ENCODE data around the gene PSTPIP1. TPM values are rescaled to one million over a fixed set of nuclear protein-coding genes. Genes with fewer than 3 reads are reported as not detected.

The PSTPIP1 gene
- total RNA-seq, 1 experiment from 2014 or later = 1.5 TPM

DNA sequence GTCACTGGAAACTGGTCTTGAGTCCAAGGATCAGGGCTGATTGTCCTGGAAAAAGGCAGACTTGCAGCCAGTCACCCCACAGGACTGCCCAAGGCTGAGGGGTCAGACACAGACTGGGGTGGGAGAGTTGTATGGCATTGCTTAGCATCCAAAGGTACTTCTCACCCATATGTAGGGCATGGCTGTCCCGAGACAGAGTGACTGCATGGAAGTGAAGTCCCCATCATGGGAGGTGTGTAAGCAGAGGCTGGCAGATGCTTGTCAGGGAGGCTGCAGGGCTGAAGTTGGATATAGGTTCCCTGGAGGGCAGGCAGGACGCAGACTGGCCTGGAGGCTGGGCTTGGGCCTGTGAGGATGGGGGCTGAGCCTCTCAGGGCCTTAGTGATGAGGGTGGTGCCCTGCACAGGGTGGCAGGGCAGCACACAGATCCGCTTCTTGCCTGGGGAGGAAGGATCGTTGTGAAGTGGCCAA is 31.1 kb downstream of the PSTPIP1 start:
- TF ChIP-seq ZNF219 (CRISPR knock-in tag; IDR thresholded peaks at IDR 0.05; ENCODE audit: borderline replicate concordance) = no peak
- no peak for TF ChIP-seq CBFB (CRISPR knock-in tag; IDR thresholded peaks at IDR 0.05; ENCODE audit: low read depth)
- TF ChIP-seq SOX15 (CRISPR knock-in tag; IDR thresholded peaks at IDR 0.05) = no peak
- TF ChIP-seq, protein P1, sequence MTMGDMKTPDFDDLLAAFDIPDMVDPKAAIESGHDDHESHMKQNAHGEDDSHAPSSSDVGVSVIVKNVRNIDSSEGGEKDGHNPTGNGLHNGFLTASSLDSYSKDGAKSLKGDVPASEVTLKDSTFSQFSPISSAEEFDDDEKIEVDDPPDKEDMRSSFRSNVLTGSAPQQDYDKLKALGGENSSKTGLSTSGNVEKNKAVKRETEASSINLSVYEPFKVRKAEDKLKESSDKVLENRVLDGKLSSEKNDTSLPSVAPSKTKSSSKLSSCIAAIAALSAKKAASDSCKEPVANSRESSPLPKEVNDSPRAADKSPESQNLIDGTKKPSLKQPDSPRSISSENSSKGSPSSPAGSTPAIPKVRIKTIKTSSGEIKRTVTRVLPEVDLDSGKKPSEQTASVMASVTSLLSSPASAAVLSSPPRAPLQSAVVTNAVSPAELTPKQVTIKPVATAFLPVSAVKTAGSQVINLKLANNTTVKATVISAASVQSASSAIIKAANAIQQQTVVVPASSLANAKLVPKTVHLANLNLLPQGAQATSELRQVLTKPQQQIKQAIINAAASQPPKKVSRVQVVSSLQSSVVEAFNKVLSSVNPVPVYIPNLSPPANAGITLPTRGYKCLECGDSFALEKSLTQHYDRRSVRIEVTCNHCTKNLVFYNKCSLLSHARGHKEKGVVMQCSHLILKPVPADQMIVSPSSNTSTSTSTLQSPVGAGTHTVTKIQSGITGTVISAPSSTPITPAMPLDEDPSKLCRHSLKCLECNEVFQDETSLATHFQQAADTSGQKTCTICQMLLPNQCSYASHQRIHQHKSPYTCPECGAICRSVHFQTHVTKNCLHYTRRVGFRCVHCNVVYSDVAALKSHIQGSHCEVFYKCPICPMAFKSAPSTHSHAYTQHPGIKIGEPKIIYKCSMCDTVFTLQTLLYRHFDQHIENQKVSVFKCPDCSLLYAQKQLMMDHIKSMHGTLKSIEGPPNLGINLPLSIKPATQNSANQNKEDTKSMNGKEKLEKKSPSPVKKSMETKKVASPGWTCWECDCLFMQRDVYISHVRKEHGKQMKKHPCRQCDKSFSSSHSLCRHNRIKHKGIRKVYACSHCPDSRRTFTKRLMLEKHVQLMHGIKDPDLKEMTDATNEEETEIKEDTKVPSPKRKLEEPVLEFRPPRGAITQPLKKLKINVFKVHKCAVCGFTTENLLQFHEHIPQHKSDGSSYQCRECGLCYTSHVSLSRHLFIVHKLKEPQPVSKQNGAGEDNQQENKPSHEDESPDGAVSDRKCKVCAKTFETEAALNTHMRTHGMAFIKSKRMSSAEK (CRISPR knock-in tag; IDR thresholded peaks at IDR 0.05; ENCODE audit: borderline replicate concordance) = no peak
- TF ChIP-seq, protein P2, sequence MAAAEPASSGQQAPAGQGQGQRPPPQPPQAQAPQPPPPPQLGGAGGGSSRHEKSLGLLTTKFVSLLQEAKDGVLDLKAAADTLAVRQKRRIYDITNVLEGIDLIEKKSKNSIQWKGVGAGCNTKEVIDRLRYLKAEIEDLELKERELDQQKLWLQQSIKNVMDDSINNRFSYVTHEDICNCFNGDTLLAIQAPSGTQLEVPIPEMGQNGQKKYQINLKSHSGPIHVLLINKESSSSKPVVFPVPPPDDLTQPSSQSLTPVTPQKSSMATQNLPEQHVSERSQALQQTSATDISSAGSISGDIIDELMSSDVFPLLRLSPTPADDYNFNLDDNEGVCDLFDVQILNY (CRISPR knock-in tag; IDR thresholded peaks at IDR 0.05) = no peak
- TF ChIP-seq, protein P3, sequence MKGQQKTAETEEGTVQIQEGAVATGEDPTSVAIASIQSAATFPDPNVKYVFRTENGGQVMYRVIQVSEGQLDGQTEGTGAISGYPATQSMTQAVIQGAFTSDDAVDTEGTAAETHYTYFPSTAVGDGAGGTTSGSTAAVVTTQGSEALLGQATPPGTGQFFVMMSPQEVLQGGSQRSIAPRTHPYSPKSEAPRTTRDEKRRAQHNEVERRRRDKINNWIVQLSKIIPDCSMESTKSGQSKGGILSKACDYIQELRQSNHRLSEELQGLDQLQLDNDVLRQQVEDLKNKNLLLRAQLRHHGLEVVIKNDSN (CRISPR knock-in tag; IDR thresholded peaks at IDR 0.05) = no peak
- TF ChIP-seq PRRX2 (CRISPR knock-in tag; IDR thresholded peaks at IDR 0.05) = no peak
- TF ChIP-seq TCF7 (CRISPR knock-in tag; IDR thresholded peaks at IDR 0.05; ENCODE audit: low read depth) = no peak
- TF ChIP-seq MXD4 (CRISPR knock-in tag; IDR thresholded peaks at IDR 0.05; ENCODE audit: borderline replicate concordance) = no peak
- TF ChIP-seq, protein P4, sequence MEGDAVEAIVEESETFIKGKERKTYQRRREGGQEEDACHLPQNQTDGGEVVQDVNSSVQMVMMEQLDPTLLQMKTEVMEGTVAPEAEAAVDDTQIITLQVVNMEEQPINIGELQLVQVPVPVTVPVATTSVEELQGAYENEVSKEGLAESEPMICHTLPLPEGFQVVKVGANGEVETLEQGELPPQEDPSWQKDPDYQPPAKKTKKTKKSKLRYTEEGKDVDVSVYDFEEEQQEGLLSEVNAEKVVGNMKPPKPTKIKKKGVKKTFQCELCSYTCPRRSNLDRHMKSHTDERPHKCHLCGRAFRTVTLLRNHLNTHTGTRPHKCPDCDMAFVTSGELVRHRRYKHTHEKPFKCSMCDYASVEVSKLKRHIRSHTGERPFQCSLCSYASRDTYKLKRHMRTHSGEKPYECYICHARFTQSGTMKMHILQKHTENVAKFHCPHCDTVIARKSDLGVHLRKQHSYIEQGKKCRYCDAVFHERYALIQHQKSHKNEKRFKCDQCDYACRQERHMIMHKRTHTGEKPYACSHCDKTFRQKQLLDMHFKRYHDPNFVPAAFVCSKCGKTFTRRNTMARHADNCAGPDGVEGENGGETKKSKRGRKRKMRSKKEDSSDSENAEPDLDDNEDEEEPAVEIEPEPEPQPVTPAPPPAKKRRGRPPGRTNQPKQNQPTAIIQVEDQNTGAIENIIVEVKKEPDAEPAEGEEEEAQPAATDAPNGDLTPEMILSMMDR (IDR thresholded peaks at IDR 0.05) = no peak
- TF ChIP-seq CREM (CRISPR knock-in tag; IDR thresholded peaks at IDR 0.05) = no peak
- TF ChIP-seq, protein P5, sequence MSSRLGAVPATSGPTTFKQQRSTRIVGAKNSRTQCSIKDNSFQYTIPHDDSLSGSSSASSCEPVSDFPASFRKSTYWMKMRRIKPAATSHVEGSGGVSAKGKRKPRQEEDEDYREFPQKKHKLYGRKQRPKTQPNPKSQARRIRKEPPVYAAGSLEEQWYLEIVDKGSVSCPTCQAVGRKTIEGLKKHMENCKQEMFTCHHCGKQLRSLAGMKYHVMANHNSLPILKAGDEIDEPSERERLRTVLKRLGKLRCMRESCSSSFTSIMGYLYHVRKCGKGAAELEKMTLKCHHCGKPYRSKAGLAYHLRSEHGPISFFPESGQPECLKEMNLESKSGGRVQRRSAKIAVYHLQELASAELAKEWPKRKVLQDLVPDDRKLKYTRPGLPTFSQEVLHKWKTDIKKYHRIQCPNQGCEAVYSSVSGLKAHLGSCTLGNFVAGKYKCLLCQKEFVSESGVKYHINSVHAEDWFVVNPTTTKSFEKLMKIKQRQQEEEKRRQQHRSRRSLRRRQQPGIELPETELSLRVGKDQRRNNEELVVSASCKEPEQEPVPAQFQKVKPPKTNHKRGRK (CRISPR knock-in tag; IDR thresholded peaks at IDR 0.05; ENCODE audit: borderline replicate concordance) = no peak
- TF ChIP-seq, protein P6, sequence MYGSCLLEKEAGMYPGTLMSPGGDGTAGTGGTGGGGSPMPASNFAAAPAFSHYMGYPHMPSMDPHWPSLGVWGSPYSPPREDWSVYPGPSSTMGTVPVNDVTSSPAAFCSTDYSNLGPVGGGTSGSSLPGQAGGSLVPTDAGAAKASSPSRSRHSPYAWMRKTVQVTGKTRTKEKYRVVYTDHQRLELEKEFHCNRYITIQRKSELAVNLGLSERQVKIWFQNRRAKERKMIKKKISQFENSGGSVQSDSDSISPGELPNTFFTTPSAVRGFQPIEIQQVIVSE (CRISPR knock-in tag; IDR thresholded peaks at IDR 0.05; ENCODE audit: borderline replicate concordance) = no peak
- TF ChIP-seq MYBL2 (CRISPR knock-in tag; IDR thresholded peaks at IDR 0.05) = no peak
- no peak for TF ChIP-seq ATF1 (CRISPR knock-in tag; IDR thresholded peaks at IDR 0.05)
- no peak for TF ChIP-seq NR3C1 (CRISPR knock-in tag; conservative IDR thresholded peaks at IDR 0.05; ENCODE audit: low read depth)
- no peak for TF ChIP-seq ETV6 (CRISPR knock-in tag; IDR thresholded peaks at IDR 0.05)
- H3K36me3 Mint-ChIP-seq = no peaks in the 10 kb centered on the region
- peaks cover 10% of the 10 kb centered on the region for H3K27me3 Mint-ChIP-seq (ENCODE audit: low read depth)
- H3K27ac Mint-ChIP-seq = no peak overlapping the region
- ChIA-PET POLR2A (no interaction called here), CTCF (interaction anchor here (0.6 to 5.4 kb wide), 11 partner anchors 9 to 607 kb away, joined by 3 to 57 read pairs (median 5); no protein-coding TSS in a partner anchor)
- peak; percentile 3 for DNase-seq (ENCODE audit: low spot score)
- no peak for ATAC-seq
- H3K9me3 Mint-ChIP-seq = no peaks in the 10 kb centered on the region
- H3K4me1 Mint-ChIP-seq = peaks cover 3% of the 10 kb centered on the region; the same call in 1 of the 2 replicates
- H3K4me3 Mint-ChIP-seq = no peak overlapping the region

All from WTC11 (cell line).